Neural crest cell (in vitro differentiated cells): ENCODE measurements around the gene ADCY4. TPM values are rescaled to one million over a fixed set of nuclear protein-coding genes. Genes with fewer than 3 reads are reported as not detected.

Experiments used
- DNase-seq: peaks from one replicate; pipeline ENCODE4 v3.0.0; 2021; ENCODE audit warnings: low read depth, mixed read lengths, low spot score
- H3K27ac Mint-ChIP-seq: one replicate; pipeline ENCODE4 v1.8.0; 2021; ENCODE audit warnings: mild to moderate bottlenecking, mixed read lengths; ENCODE audit not compliant: unreplicated experiment
- H3K27me3 Mint-ChIP-seq: 2 replicates; pipeline ENCODE4 v1.8.0; 2021; ENCODE audit warnings: low read depth, mild to moderate bottlenecking, mixed read lengths
- H3K36me3 Mint-ChIP-seq: 2 replicates; pipeline ENCODE4 v1.8.0; 2021; ENCODE audit warnings: low read depth, mild to moderate bottlenecking, mixed read lengths
- H3K4me1 Mint-ChIP-seq: 2 replicates; pipeline ENCODE4 v1.8.0; 2021; ENCODE audit warnings: mixed read lengths
- H3K4me3 Mint-ChIP-seq: one replicate; pipeline ENCODE4 v1.8.0; 2021; ENCODE audit warnings: mild to moderate bottlenecking, mixed read lengths
- H3K9me3 Mint-ChIP-seq: 2 replicates; pipeline ENCODE4 v1.8.0; 2021; ENCODE audit warnings: mixed read lengths
- CTCF ChIP-seq: fragments of 200-600 bp; sonication (generic); conservative IDR thresholded peaks from 2 replicates; pipeline ENCODE4 v1.5.0; 2021; ENCODE audit warnings: antibody characterized with exemption, mild to moderate bottlenecking
- total RNA-seq: library from RNA; stranded (reverse); gene quantifications from 2 replicates; pipeline ENCODE4 v1.2.1, GENCODE V29; 2021

The ADCY4 gene
- total RNA-seq, 1 donor from 2014 or later = 0.49 TPM

- H3K27ac Mint-ChIP-seq = no peak overlapping the region
- H3K9me3 Mint-ChIP-seq = no peaks in the 10 kb centered on the region
- no peak for DNase-seq
- TF ChIP-seq CTCF = no peak
- H3K36me3 Mint-ChIP-seq = peaks cover 2% of the 10 kb centered on the region
- peaks cover 3% of the 10 kb centered on the region for H3K4me1 Mint-ChIP-seq
- peaks cover 9% of the 10 kb centered on the region for H3K27me3 Mint-ChIP-seq
- no peak overlapping the region for H3K4me3 Mint-ChIP-seq
These were observed 21.9 kb downstream of the ADCY4 start for GRCh38 chr14:24312736-24313507.

DNA sequence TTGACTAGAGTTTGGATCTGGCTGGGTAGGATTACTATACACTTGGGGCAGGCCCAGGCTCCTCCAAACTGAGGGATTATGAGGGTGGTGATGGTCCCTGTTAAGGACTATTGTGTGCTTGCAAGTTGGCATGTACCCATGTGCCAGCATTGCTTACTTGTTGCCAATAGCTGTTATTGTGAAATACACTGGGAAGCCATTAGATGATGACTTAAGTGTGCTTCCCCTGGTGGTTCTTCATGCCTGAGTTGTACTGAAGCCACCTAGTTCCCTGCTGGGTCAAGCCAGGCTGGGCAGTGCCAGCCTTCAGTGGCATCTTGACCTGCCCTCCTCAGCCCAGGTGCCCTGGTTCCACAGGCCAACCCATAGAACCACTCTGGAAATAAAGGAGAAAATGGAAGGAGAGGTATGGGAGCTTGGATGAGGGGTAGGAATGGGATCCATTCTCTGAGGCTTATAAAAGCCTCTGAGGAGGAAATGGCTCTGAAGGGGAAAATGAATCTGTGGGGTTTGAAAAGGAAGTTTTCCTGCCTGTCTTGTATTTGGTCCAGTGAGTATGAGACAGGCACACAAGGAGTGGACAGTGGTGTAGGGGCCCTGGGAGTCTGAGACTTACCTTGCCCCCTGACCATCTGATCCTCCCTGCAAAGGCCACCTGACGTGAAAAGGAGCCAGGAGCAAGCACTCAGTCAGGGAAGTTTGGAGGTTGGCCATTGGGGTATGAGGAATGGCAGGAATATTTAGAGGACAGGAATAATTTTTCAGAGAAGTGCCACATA, 22.8 kb downstream of the ADCY4 start:
- H3K36me3 Mint-ChIP-seq = peaks cover 3% of the 10 kb centered on the region
- TF ChIP-seq CTCF = no peak

DNA sequence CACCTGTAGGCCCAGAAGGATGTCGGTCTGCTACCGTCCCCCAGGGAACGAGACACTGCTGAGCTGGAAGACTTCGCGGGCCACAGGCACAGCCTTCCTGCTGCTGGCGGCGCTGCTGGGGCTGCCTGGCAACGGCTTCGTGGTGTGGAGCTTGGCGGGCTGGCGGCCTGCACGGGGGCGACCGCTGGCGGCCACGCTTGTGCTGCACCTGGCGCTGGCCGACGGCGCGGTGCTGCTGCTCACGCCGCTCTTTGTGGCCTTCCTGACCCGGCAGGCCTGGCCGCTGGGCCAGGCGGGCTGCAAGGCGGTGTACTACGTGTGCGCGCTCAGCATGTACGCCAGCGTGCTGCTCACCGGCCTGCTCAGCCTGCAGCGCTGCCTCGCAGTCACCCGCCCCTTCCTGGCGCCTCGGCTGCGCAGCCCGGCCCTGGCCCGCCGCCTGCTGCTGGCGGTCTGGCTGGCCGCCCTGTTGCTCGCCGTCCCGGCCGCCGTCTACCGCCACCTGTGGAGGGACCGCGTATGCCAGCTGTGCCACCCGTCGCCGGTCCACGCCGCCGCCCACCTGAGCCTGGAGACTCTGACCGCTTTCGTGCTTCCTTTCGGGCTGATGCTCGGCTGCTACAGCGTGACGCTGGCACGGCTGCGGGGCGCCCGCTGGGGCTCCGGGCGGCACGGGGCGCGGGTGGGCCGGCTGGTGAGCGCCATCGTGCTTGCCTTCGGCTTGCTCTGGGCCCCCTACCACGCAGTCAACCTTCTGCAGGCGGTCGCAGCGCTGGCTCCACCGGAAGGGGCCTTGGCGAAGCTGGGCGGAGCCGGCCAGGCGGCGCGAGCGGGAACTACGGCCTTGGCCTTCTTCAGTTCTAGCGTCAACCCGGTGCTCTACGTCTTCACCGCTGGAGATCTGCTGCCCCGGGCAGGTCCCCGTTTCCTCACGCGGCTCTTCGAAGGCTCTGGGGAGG, 23.9 kb downstream of the ADCY4 start, which contains the start of gene LTB4R:
Gene LTB4R (plus strand): TSS at position 857 of the 959 bp plus-strand sequence. CDS start 4,150 bp downstream, outside the sequence.
- Mint-ChIP-seq H3K4me1 (peaks cover 5% of the 10 kb centered on the region), H3K9me3 (no peaks in the 10 kb centered on the region), H3K27ac (peak within 1 kb of the TSS; percentile 24)

More for the DNA sequence above, 22.8 kb downstream of the ADCY4 start:
- H3K9me3 Mint-ChIP-seq = no peaks in the 10 kb centered on the region
- H3K4me3 Mint-ChIP-seq = no peak overlapping the region
- peaks cover under 1% of the 10 kb centered on the region for H3K27me3 Mint-ChIP-seq
- no peak for DNase-seq
- peak overlapping the region; percentile 24 for H3K27ac Mint-ChIP-seq
- peaks cover 5% of the 10 kb centered on the region for H3K4me1 Mint-ChIP-seq

DNA sequence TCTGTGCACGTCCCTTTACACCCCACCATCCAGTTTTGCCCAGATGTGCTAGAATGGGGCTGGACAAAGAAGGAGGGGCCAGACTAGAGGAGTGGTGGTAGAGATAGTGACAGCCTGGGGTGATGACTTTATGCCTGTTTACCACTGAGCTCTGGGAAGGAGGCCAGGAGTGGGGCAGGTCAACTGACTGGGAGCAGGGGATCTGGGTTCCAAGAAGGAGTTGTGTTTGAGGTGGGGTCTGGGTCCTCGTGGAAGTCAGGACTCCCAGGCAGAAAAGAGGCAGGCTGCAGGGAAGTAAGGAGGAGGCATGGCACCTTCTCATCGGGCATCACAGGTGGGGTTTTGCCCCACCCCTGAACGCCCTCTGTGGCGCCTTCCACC, 24.6 kb downstream of the ADCY4 start:
- H3K27me3 Mint-ChIP-seq = no peaks in the 10 kb centered on the region
- peaks cover 3% of the 10 kb centered on the region for H3K36me3 Mint-ChIP-seq
- DNase-seq = no peak
- no peak overlapping the region for H3K4me3 Mint-ChIP-seq
- H3K27ac Mint-ChIP-seq = peak overlapping the region; percentile 50
- H3K4me1 Mint-ChIP-seq = peaks cover 5% of the 10 kb centered on the region
- no peaks in the 10 kb centered on the region for H3K9me3 Mint-ChIP-seq
- no peak for TF ChIP-seq CTCF

More for the DNA sequence above, 23.9 kb downstream of the ADCY4 start, which contains the start of gene LTB4R:
- peaks cover 3% of the 10 kb centered on the region for H3K36me3 Mint-ChIP-seq
- H3K27me3 Mint-ChIP-seq = no peaks in the 10 kb centered on the region
- DNase-seq = no peak
- TF ChIP-seq CTCF = no peak
- H3K4me3 Mint-ChIP-seq = no peak within 1 kb of the TSS
